Measurements from ENCODE around the gene RASA2.
"Not testable (repeated sequence)": the region's sequence is repeated elsewhere in the genome, so short reads cannot be mapped to it uniquely, and the experiment has no call there.

RASA2 gene

GRCh38 chr3:141619450-141619849 is 132.6 kb downstream of the RASA2 start:
- H3K4me3 ChIP-seq (ENCODE audit: control insufficient read depth, low read depth, low read length) = no peak overlapping the region
- TF ChIP-seq CTCF (conservative IDR thresholded peaks at IDR 0.05; ENCODE audit: control insufficient read depth, insufficient read depth, low read depth, low read length) = no peak
- DNase-seq (ENCODE audit: low read depth) = peak; percentile 8

DNA sequence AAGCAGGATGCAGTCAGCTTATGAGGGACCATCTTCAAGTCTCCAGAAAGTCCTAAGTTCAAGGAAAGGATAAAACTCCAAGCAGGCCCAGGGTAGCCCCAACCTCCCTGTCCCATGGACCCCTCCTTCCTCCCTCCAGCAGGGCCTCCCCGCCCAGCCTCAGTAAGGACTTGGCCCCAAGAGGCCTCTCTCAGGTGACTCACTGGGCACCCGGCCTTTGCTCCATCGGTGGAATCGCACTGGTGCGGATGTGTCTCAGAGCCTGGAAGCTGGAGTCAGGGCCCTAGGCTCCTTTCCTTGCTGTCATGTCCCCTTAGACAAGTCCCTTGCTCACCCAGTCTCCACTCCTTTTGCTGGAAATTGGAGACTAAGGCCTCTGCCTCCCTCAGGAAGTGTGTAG is 136.9 kb downstream of the RASA2 start:
- no peak for DNase-seq (ENCODE audit: low read depth)

GRCh38 chr3:141625506-141625905 is 138.7 kb downstream of the RASA2 start:
- peak; percentile 61 for DNase-seq (ENCODE audit: low read depth)
- H3K4me3 ChIP-seq (ENCODE audit: control insufficient read depth, low read depth, low read length) = no peak overlapping the region
- TF ChIP-seq CTCF (conservative IDR thresholded peaks at IDR 0.05; ENCODE audit: control insufficient read depth, insufficient read depth, low read depth, low read length) = no peak

More for the DNA sequence above, 136.9 kb downstream of the RASA2 start:
- H3K4me3 ChIP-seq (ENCODE audit: control insufficient read depth, low read depth, low read length) = no peak overlapping the region
- no peak for TF ChIP-seq CTCF (conservative IDR thresholded peaks at IDR 0.05; ENCODE audit: control insufficient read depth, insufficient read depth, low read depth, low read length)

- not testable (repeated sequence) for H3K4me3 ChIP-seq (ENCODE audit: control insufficient read depth, low read depth, low read length); DNase-seq (ENCODE audit: low read depth)
Measured at GRCh38 chr3:141628334-141628733, 141.5 kb downstream of the RASA2 start.

GRCh38 chr3:141628868-141629441 is 142.1 kb downstream of the RASA2 start:
- peak; percentile 11 for DNase-seq (ENCODE audit: low read depth)

DNA sequence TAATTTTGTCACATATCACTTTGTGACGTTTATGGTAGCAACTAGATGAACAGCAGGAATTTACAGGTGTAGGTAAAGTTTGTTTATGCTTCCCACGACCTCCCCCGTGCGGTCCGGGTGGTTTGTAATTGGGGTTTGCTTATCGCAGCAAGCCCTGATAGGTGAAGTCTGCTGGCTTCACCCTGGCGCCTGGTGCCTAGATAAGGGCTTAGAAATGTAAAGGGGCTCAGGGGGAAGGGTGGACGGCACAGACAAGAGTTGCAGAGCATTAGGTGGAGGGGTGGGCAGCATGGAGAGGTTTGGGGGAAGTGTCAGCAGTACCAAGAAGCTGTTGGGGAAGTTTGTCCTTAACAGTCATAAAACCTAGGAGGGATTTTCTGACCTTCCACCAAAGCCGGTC is 143.1 kb downstream of the RASA2 start:
- TF ChIP-seq CTCF (conservative IDR thresholded peaks at IDR 0.05; ENCODE audit: control insufficient read depth, insufficient read depth, low read depth, low read length) = no peak
- DNase-seq (ENCODE audit: low read depth) = no peak
- no peak overlapping the region for H3K4me3 ChIP-seq (ENCODE audit: control insufficient read depth, low read depth, low read length)

More at GRCh38 chr3:141628868-141629441, 142.1 kb downstream of the RASA2 start:
- not testable (repeated sequence) for H3K4me3 ChIP-seq (ENCODE audit: control insufficient read depth, low read depth, low read length)

DNA sequence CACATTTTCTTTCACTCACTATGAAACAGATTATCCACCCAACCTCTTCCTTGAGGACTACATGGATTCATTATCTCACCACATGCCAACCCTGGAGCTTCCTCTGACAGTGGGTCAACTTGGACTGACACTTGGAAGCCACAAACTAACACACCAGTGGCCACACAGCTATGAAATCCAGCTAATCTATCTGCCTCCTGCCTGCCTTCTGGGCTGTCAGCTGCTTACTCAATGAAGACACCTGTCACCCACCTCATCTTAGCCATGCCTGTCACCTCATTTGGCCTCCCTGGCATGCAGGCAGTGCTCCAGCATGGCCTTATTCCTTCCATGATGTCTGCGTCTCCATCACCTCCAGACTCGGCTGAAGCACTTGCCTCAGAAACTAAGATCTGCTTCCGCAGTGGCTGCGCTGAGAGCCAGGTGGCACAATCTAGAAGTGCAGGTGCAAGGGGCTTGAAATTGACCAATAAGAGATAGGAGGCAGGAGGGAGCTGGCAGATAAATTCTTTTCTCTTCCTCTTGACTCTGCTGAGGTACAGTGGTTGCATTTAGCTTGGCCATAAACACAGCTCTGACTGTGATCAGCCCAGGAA is 146.1 kb downstream of the RASA2 start:
- H3K4me3 ChIP-seq (ENCODE audit: control insufficient read depth, low read depth, low read length) = no peak overlapping the region
- no peak for TF ChIP-seq CTCF (conservative IDR thresholded peaks at IDR 0.05; ENCODE audit: control insufficient read depth, insufficient read depth, low read depth, low read length)
- DNase-seq (ENCODE audit: low read depth) = no peak

DNA sequence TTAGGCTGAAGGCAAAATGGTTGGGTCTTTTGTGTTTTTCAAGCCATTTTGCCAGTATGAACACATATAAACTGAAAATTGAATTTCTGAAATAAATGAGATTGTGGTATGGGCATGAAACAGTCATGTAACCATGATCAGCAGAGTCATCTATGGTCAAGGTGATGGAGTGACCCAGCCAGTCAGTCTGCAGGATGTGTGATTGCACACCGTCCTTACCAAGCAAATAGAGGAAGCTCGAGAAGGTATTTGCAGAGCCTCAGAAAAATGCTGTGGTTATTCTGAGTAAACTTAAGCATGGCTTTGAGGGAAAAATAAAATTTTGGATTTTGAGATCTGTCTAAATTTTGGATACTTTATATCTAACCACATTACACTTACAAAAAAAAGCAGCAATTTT is 155.4 kb downstream of the RASA2 start:
- H3K4me3 ChIP-seq (ENCODE audit: control insufficient read depth, low read depth, low read length) = no peak overlapping the region
- TF ChIP-seq CTCF (conservative IDR thresholded peaks at IDR 0.05; ENCODE audit: control insufficient read depth, insufficient read depth, low read depth, low read length) = no peak
- DNase-seq (ENCODE audit: low read depth) = no peak
